GM12878 (cell line): ENCODE measurements around the gene PNMA1. TPM values are rescaled to one million over a fixed set of nuclear protein-coding genes. Genes with fewer than 3 reads are reported as not detected.
A peak's percentile ranks its signal among the peaks of the same experiment; 100 is the strongest.

Source experiments
- ATAC-seq: fragments of 200-7000 bp; cut with Tn5 transposase; 3 replicates; pipeline ENCODE4 v1.9.1; 2020; ENCODE audit warnings: mild to moderate bottlenecking, moderate library complexity
- BruUV-seq: library from RNA; stranded (reverse); fragments of 400-500 nt; replicated peaks from 2 replicates; lab custom pipeline; 2021; lab: Mats Ljungman, UMichigan
- CTCF ChIA-PET: fragments of 300-600 bp; sonication (Branson Sonifier 250); formaldehyde crosslinking; extraction: SDS; loops from one replicate; lab custom pipeline; 2021; ENCODE audit warnings: inconsistent platforms; lab: Yijun Ruan, JAX
- POLR2A ChIA-PET: fragments of 350-600 bp; formaldehyde crosslinking; extraction: SDS; loops from one replicate; lab custom pipeline; 2021; ENCODE audit warnings: inconsistent platforms; lab: Charles Lee
- RAD21 ChIA-PET: fragments of 300-600 bp; sonication (Branson Sonifier 250); formaldehyde crosslinking; loops from one replicate; lab custom pipeline; 2023; ENCODE audit warnings: antibody characterized with exemption; ENCODE audit not compliant: unreplicated experiment; lab: Charles Lee
- SMC1A ChIA-PET: fragments of 300-600 bp; sonication (Branson Sonifier 250); formaldehyde crosslinking; loops from one replicate; lab custom pipeline; 2023; ENCODE audit not compliant: unreplicated experiment, uncharacterized antibody; lab: Charles Lee
- DNase-seq: peaks from one replicate; pipeline ENCODE4 v3.0.0-alpha.2; 2011; ENCODE audit warnings: low read depth, low spot score
- FAIRE-seq: peaks from 3 replicates; lab custom pipeline; 2011; peaks lifted over from hg19 to GRCh38; lab: Jason Lieb, UNC
- H2AFZ ChIP-seq: 2 replicates; pipeline ENCODE4 v1.6.0; 2011; ENCODE audit warnings: low read depth, low read length, control low read depth; ENCODE audit not compliant: control insufficient read depth
- H3K27ac ChIP-seq: 2 replicates; pipeline ENCODE4 v1.5.1; 2011; ENCODE audit warnings: control low read depth; ENCODE audit not compliant: control insufficient read depth, insufficient read depth
- H3K27me3 ChIP-seq, 2 experiments: replicated peaks in 1 of 2; 2 replicates each; pipeline versions ENCODE4 v1.6.0 to v1.6.1; 2011; ENCODE audit warnings: low read length in 1 of 2; ENCODE audit not compliant: control insufficient read depth in 2 of 2, insufficient read depth in 2 of 2
- H3K36me3 ChIP-seq, 2 experiments: 2 replicates each; pipeline ENCODE4 v1.5.1; 2011; ENCODE audit warnings: low read length in 1 of 2; ENCODE audit not compliant: control insufficient read depth in 2 of 2, insufficient read depth in 2 of 2
- H3K4me1 ChIP-seq: 2 replicates; pipeline ENCODE4 v1.6.1; 2011; ENCODE audit warnings: mild to moderate bottlenecking, low read length, moderate library complexity, mixed read lengths; ENCODE audit not compliant: control insufficient read depth, insufficient read depth
- H3K4me2 ChIP-seq: 2 replicates; pipeline ENCODE4 v1.6.0; 2011; ENCODE audit warnings: control low read depth; ENCODE audit not compliant: control insufficient read depth, insufficient read depth
- H3K4me3 ChIP-seq: fragments of 200-600 bp; sonication (generic); 2 replicates; pipeline ENCODE4 v1.5.1; 2016
- H3K79me2 ChIP-seq: 2 replicates; pipeline ENCODE4 v1.6.0; 2011; ENCODE audit warnings: low read length; ENCODE audit not compliant: control insufficient read depth, insufficient read depth
- H3K9ac ChIP-seq: 2 replicates; pipeline ENCODE4 v1.8.0; 2011; ENCODE audit warnings: low read length, control low read depth, mixed read lengths; ENCODE audit not compliant: control insufficient read depth, insufficient read depth
- H3K9me3 ChIP-seq: replicated peaks from 3 replicates; pipeline ENCODE4 v1.5.1; 2011; ENCODE audit warnings: mild to moderate bottlenecking, low read length; ENCODE audit not compliant: control insufficient read depth, insufficient read depth
- H4K20me1 ChIP-seq: 2 replicates; pipeline ENCODE4 v1.6.0; 2011; ENCODE audit not compliant: control insufficient read depth, insufficient read depth
- BCLAF1 ChIP-seq: fragments of 450-650 bp; IDR thresholded peaks from 2 replicates; pipeline ENCODE4 v1.6.1; 2017; ENCODE audit warnings: antibody characterized with exemption, mild to moderate bottlenecking, moderate library complexity
- BHLHE40 ChIP-seq, 2 experiments: fragments of 450-650 bp in 1 of 2; IDR thresholded peaks; 2 replicates each; pipeline ENCODE4 v1.6.1; 2011 to 2017; ENCODE audit warnings: low read depth in 2 of 2, borderline replicate concordance in 1 of 2, improper control_type of control experiment in 1 of 2, low read length in 1 of 2, mild to moderate bottlenecking in 1 of 2
- CTCF ChIP-seq, 3 experiments: IDR thresholded peaks in 2 of 3; conservative IDR thresholded peaks in 1 of 3; 2 replicates each; pipeline ENCODE4 v1.5.1; 2011; ENCODE audit warnings: low read depth in 3 of 3, low read length in 3 of 3, mild to moderate bottlenecking in 3 of 3, control low read depth in 2 of 3, moderate library complexity in 2 of 3, inconsistent platforms in 1 of 3, mixed read lengths in 1 of 3; ENCODE audit not compliant: control insufficient read depth in 2 of 3, insufficient read depth in 1 of 3; ENCODE audit errors: extremely low read depth in 1 of 3
- EZH2 ChIP-seq: IDR thresholded peaks from 2 replicates; pipeline ENCODE4 v1.6.1; 2012; ENCODE audit warnings: low read depth, mild to moderate bottlenecking, control low read depth, inconsistent platforms, low read length, borderline replicate concordance; ENCODE audit not compliant: control insufficient read depth
- IKZF1 ChIP-seq: fragments of 450-650 bp; conservative IDR thresholded peaks from 2 replicates; pipeline ENCODE4 v1.6.1; 2017; ENCODE audit warnings: antibody characterized with exemption, mild to moderate bottlenecking
- POLR2A ChIP-seq: IDR thresholded peaks from 2 replicates; pipeline ENCODE4 v1.6.1; 2011; ENCODE audit warnings: low read depth, mild to moderate bottlenecking, low read length
- RUNX3 ChIP-seq: IDR thresholded peaks from 2 replicates; pipeline ENCODE4 v1.6.1; 2012; ENCODE audit warnings: low read length, inconsistent platforms
- ZBTB4 ChIP-seq: fragments of 450-650 bp; formaldehyde crosslinking; IDR thresholded peaks from 2 replicates; pipeline ENCODE4 v1.4.0; 2022; ENCODE audit warnings: mild to moderate bottlenecking, moderate library complexity
- WGBS: methylation state at CpG from one replicate; pipeline ENCODE4 v1.1.6; 2016; ENCODE audit warnings: low lambda C conversion rate; ENCODE audit not compliant: insufficient replicate concordance, insufficient coverage; ENCODE audit errors: missing lambda C conversion rate; 5-methylcytosine and 5-hydroxymethylcytosine counted together
- in situ Hi-C: fragments of 300-500 bp; cut with MboI; formaldehyde crosslinking; loops from 9 replicates; pipeline ENCODE4 v1.14.3; 2018; ENCODE audit warnings: mixed read lengths
- intact Hi-C: fragments of 100-400 bp; cut with micrococcal nuclease; formaldehyde crosslinking; loops from one replicate; pipeline ENCODE4 v1.14.2; 2022; ENCODE audit not compliant: unreplicated experiment
- polyA plus RNA-seq, 11 experiments: library from polyadenylated mRNA; depleted of rRNA in 4 of 11; unstranded in 6 of 11; stranded (reverse) in 5 of 11; fragments of >200 nt; fragmentation: Nextera tagmentation in 4 of 11; fragmentation: Illumina TruSeq in 1 of 11; extraction: Ambion mirVana in 4 of 11; extraction: Trizol in 1 of 11; gene quantifications; 1 replicate in 1 of 11; 2 replicates in 10 of 11; pipeline versions ENCODE4 v1.2.1 to v1.2.3, GENCODE V29; 2011 to 2016; ENCODE audit warnings: inconsistent platforms in 2 of 11, missing spikeins in 2 of 11, low read depth in 1 of 11
- total RNA-seq, 4 experiments: library from RNA; depleted of rRNA in 3 of 4; stranded (reverse); fragments of >200 nt in 3 of 4; fragmentation: Illumina TruSeq in 1 of 4; extraction: Trizol in 1 of 4; gene quantifications; 2 replicates each; pipeline versions ENCODE4 v1.2.1 to v1.2.3, GENCODE V29; 2013 to 2021

Gene PNMA1
- total and polyA plus RNA-seq, 10 of the 15 experiments (the other 5 are each of a cell fraction or from before 2014, with no cell fraction given): 1.8 to 39.3 (median 11.1) TPM

- DNase-seq: no peak
- TF ChIP-seq ZBTB4 (CRISPR knock-in tag) (no peak), BHLHE40 (IDR thresholded peaks at IDR 0.05; ENCODE audit: borderline replicate concordance in 1 of 2, low read depth in 2 of 2, low read length in 1 of 2) (no peak), RUNX3 (no peak), POLR2A (no peak), CTCF (IDR thresholded peaks at IDR 0.05 in 2 of 3, conservative IDR thresholded peaks at IDR 0.05 in 1 of 3; ENCODE audit: control insufficient read depth in 2 of 3, extremely low read depth in 1 of 3, insufficient read depth in 1 of 3, low read depth in 3 of 3, low read length in 3 of 3) (no peak), BCLAF1 (no peak), EZH2 (no peak), IKZF1 (no peak)
- TF ChIP-seq, all 136 proteins: peak for 0
- RAD21 ChIA-PET: interaction anchor here (0.9 to 25.6 kb wide), 5 partner anchors 10 to 66 kb away, joined by 3 to 710 read pairs (median 3); no protein-coding TSS in a partner anchor
- Histone ChIP-seq H3K27ac (peak overlapping the region; percentile 100), H3K4me2 (peak overlapping the region; percentile 28; the same call in 1 of the 2 replicates), H3K9me3 (no peaks in the 10 kb centered on the region), H3K9ac (peak overlapping the region; percentile 25; the same call in 1 of the 2 replicates), H4K20me1 (0 out of 2 replicates have a peak, but pooled peaks cover 3% of the 10 kb centered on the region), H3K36me3 (no peaks in the 10 kb centered on the region), H3K27me3 (no peaks in the 10 kb centered on the region), H3K4me3 (no peak overlapping the region), H3K4me1 (peaks cover 69% of the 10 kb centered on the region), H2AFZ (no peak overlapping the region), H3K79me2 (peaks cover 98% of the 10 kb centered on the region)
- ATAC-seq: no peak
- WGBS: 15% methylated on average over 3 of the region's 3 CpGs
- intact Hi-C loops: no loop called here
- in situ Hi-C loops: loop anchor here (25.0 kb wide), 2 partner anchors 1499 to 1774 kb away; no protein-coding TSS in a partner anchor
- CTCF ChIA-PET: interaction anchor here (1.3 to 2.5 kb wide), 4 partner anchors 8 to 123 kb away, joined by 3 to 23 read pairs (median 10); no protein-coding TSS in a partner anchor
- FAIRE-seq: no peak
- POLR2A ChIA-PET: interaction anchor here (0.7 to 13.1 kb wide), 3 partner anchors 7 to 626 kb away, joined by 7 to 260 read pairs (median 255); no protein-coding TSS in a partner anchor
- SMC1A ChIA-PET: interaction anchor here (1.6 to 15.7 kb wide), 6 partner anchors 7 to 63 kb away, joined by 4 to 214 read pairs (median 46); no protein-coding TSS in a partner anchor
- no TSS peak for BruUV-seq
Observed at GRCh38 chr14:73763396-73763795, 49.2 kb upstream of the PNMA1 start.
